Left renal pelvis (tissue), 4 donors: ENCODE data around the gene LMNTD1. TPM values are rescaled to one million over a fixed set of nuclear protein-coding genes. Genes with fewer than 3 reads are reported as not detected.
"Not testable (repeated sequence)": the region's sequence is repeated elsewhere in the genome, so short reads cannot be mapped to it uniquely, and the experiment has no call there.

Experiments used
- DNase-seq, 4 donors: peaks; one replicate each; pipeline ENCODE4 v3.0.0-alpha.2; 2013; ENCODE audit warnings: low read depth in 4 of 4, low spot score in 3 of 4
- polyA plus RNA-seq, 4 donors: library from polyadenylated mRNA; unstranded; fragments of 120-200 nt; gene quantifications; one replicate each; pipeline ENCODE4 v1.2.1, GENCODE V29; 2013; ENCODE audit not compliant: insufficient read length in 4 of 4

LMNTD1 gene
- not detected for polyA plus RNA-seq

GRCh38 chr12:25553098-25553497 is at the start of gene LMNTD1:
Gene LMNTD1, minus strand, starts transcription at chr12:25553283. Its CDS starts 324 bp downstream, at chr12:25552959.
- no peak for DNase-seq

GRCh38 chr12:25598956-25599355 is 45.9 kb upstream of the LMNTD1 start:
- DNase-seq = no peak

- DNase-seq = not testable (repeated sequence)
Measured at GRCh38 chr12:25595496-25595895, 42.4 kb upstream of the LMNTD1 start.

DNA sequence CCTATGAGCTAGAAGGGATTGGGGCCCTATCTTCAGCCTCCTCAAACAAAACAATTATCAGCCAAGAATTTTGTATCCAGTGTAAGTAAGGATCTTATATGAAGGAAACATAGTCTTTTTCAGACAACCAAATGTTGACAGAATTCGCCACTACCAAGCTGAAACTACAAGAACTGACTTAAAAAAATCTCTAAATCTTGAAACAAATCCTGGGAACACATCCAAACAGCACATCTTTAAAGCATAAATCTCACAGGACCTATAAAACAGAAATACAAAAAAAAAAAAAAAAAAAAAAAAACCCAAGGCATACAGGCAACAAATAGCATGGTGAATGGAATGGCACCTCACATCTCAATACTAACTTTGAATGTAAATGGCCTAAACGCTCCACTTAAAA is 41.3 kb upstream of the LMNTD1 start:
- DNase-seq = no peak

GRCh38 chr12:25592725-25593495 is 39.8 kb upstream of the LMNTD1 start:
- DNase-seq = no peak

GRCh38 chr12:25591144-25591543 is 38.1 kb upstream of the LMNTD1 start:
- no peak for DNase-seq

- DNase-seq = no peak
Measured at GRCh38 chr12:25590011-25590721, 37.1 kb upstream of the LMNTD1 start.

DNA sequence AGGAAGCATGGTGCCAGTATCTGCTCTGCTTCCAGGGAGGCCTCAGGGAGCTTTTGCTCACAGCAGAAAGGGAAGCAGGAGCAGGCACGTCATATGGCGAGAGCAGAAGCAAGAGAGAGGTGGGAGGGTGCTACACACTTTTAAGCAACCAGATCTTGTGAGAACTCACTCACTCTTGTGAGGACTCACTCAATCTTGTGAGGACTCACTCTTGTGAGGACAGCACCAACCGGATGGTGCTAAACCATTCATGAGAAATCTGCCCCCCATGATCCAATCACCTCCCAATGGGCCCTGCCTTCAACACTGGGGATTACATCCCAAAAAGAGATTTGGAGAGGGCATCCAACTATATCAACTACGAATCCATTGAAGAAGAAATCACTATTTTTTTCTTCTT is 34.3 kb upstream of the LMNTD1 start:
- DNase-seq = no peak

DNA sequence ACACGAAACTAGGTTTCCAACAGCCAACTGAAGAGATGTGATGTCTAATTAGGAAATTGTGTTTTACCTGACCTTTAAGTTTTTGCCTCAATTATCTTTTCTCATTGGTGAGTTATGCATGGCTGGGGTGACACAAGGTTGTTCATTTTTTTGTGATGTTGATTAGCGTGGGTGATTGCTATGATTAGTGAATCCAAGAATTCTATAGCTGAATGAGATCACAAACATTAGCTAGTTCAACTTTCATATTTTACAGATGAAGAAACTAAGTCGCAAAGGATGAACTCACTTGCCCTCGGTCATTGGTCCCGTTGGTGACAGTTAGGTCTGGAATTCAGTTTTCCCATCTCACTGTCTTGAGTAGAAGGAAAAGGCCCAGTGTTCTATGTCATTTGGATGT is 32.6 kb upstream of the LMNTD1 start:
- DNase-seq = no peak

- DNase-seq = no peak
Measured at GRCh38 chr12:25585021-25585523, 32.0 kb upstream of the LMNTD1 start.

GRCh38 chr12:25584596-25584995 is 31.5 kb upstream of the LMNTD1 start:
- DNase-seq = no peak

GRCh38 chr12:25583545-25583944 is 30.5 kb upstream of the LMNTD1 start:
- no peak for DNase-seq

DNA sequence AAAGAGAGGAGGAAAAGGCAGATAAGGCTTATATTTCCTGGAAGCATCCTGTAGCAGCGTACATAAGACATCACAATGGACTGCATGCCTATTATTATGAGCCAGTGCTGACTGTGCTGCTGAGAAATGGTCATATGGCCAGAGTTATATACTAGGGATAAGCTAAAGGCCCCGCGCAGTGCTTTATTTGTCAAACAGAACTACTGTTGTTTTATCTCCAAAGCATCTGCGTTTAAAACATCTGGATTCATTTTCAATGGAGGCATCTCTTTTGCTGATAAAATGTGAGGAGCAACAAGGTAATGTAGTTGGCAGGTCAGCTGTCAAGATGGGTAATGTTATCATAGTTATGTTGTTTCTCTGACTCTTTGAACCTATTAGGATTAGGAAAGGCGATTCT is 28.0 kb upstream of the LMNTD1 start:
- DNase-seq = no peak

GRCh38 chr12:25578411-25579143 is 25.5 kb upstream of the LMNTD1 start:
- no peak for DNase-seq

GRCh38 chr12:25574761-25575160 is 21.7 kb upstream of the LMNTD1 start:
- no peak for DNase-seq

GRCh38 chr12:25573346-25573745 is 20.3 kb upstream of the LMNTD1 start:
- no peak for DNase-seq

DNA sequence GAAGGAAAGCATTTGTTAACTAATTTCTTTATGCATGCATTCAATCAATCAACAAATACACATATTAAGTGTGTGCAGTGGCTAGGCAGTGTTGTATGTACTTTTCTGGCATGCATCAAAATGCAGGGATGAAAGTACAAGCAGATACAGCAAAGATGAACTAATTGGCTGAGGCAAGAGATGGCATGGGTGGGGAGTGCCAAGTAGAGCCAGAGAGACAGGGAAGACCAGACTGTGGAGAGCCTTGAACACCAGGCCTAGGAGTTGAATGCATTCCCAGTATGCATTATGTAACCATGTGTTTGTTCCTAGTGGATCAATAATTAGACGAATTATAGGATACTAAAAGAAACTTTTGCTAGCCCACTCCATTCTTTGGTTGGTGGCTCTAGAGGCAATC is 17.3 kb upstream of the LMNTD1 start:
- DNase-seq = no peak

DNA sequence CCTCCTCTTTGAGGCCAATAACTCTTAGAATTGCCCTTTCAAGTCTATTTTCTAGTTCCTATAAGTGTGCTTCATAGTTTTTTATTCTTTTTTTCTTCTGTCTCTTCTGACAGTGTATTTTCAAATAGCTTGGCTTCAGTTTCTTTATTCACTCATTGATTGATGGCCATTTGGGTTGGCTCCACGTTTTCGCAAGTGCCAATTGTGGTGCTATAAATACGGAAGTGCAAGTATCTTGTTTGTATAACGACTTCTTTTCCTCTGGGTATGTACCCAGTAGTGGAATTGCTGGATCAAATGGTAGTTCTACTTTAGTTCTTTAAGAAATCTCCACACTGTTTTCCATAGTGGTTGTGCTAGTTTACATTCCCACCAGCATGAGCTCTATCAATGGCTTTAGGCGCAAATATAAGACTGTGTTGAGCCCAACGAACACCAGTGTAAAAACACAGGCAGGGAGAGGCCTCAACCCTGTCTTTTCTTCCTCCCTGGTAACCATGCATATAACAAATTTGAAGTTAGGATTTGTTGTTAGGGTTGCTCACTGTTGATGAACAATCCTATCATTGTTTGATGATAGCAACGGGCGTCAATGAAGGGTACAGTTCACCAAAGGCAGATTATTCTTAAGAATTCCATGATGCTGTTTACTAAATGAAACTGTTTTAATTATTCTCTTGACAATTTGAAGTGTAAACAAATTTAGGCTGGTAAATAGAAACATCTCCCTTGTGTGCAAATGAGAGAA is 13.3 kb upstream of the LMNTD1 start:
- no peak for DNase-seq

DNA sequence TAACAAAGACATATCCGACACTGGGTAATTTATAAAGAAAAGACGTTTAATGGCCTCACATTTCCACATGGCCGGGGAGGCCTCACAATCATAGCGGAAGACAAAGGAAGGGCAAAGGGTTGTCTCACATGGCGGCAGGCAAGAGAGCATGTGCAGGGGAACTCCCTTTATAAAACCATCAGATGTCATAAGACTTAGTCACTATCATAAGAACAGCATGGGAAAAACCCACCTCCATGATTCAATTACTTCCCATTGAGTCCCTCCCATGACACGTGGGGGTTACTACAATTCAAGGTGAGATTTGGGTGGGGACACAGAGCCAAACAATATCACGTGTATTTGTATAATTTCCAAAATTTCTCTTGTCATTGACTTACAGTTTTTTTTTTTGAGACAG is 5.5 kb upstream of the LMNTD1 start:
- no peak for DNase-seq

GRCh38 chr12:25557830-25558436 is 4.8 kb upstream of the LMNTD1 start:
- peak in 1 of 4 donors; percentile 22 for DNase-seq
